GM23338 (cell line): ENCODE results near the gene SLC28A1. TPM values are rescaled to one million over a fixed set of nuclear protein-coding genes. Genes with fewer than 3 reads are reported as not detected.

Source experiments
- ATAC-seq: fragments of 200-7000 bp; cut with Tn5 transposase; 3 replicates; pipeline ENCODE4 v1.9.1; 2020
- DNase-seq: peaks from one replicate; pipeline ENCODE4 v3.0.0-alpha.2; 2015; ENCODE audit warnings: low spot score
- H2AFZ ChIP-seq: fragments of 200-600 bp; sonication (generic); 2 replicates; pipeline ENCODE4 v1.8.0; 2016; ENCODE audit warnings: antibody characterized with exemption, mild to moderate bottlenecking, moderate library complexity
- H3F3A ChIP-seq: fragments of 200-600 bp; sonication (generic); replicated peaks from 2 replicates; pipeline ENCODE4 v1.8.0; 2017; ENCODE audit warnings: antibody characterized with exemption, mixed run types, low read depth
- H3K27ac ChIP-seq: fragments of 200-600 bp; sonication (generic); 2 replicates; pipeline ENCODE4 v1.6.1; 2016; ENCODE audit warnings: low read depth
- H3K27me3 ChIP-seq: fragments of 200-600 bp; sonication (generic); 2 replicates; pipeline ENCODE4 v1.8.0; 2016; ENCODE audit warnings: mild to moderate bottlenecking, mixed run types, moderate library complexity; ENCODE audit not compliant: insufficient read depth
- H3K36me3 ChIP-seq: fragments of 200-600 bp; sonication (generic); 2 replicates; pipeline ENCODE4 v1.8.0; 2016; ENCODE audit warnings: mild to moderate bottlenecking; ENCODE audit not compliant: insufficient read depth
- H3K4me1 ChIP-seq: fragments of 200-600 bp; sonication (generic); 2 replicates; pipeline ENCODE4 v1.8.0; 2016; ENCODE audit warnings: mild to moderate bottlenecking, moderate library complexity; ENCODE audit not compliant: insufficient read depth
- H3K4me2 ChIP-seq: fragments of 200-600 bp; sonication (generic); 2 replicates; pipeline ENCODE4 v1.7.1; 2017; ENCODE audit warnings: mixed run types
- H3K4me3 ChIP-seq: fragments of 200-600 bp; sonication (generic); 2 replicates; pipeline ENCODE4 v1.6.1; 2016; ENCODE audit warnings: mixed run types
- H3K79me2 ChIP-seq: fragments of 200-600 bp; sonication (generic); replicated peaks from 2 replicates; pipeline ENCODE4 v1.8.0; 2017; ENCODE audit warnings: mild to moderate bottlenecking; ENCODE audit not compliant: insufficient read depth
- H3K9me2 ChIP-seq: fragments of 200-600 bp; sonication (generic); 2 replicates; pipeline ENCODE4 v1.8.0; 2017; ENCODE audit not compliant: insufficient read depth
- H4K20me1 ChIP-seq: fragments of 200-600 bp; sonication (generic); replicated peaks from 2 replicates; pipeline ENCODE4 v1.8.0; 2017; ENCODE audit warnings: mild to moderate bottlenecking; ENCODE audit not compliant: insufficient read depth
- H3K27ac Mint-ChIP-seq: 2 replicates; pipeline ENCODE4 v1.8.0; 2020; ENCODE audit warnings: inconsistent platforms, mild to moderate bottlenecking, moderate library complexity, mixed read lengths
- H3K27me3 Mint-ChIP-seq: 3 replicates; pipeline ENCODE4 v1.8.0; 2022; ENCODE audit warnings: low read depth, mild to moderate bottlenecking, moderate library complexity, mixed read lengths, inconsistent platforms; ENCODE audit not compliant: insufficient read depth, poor library complexity
- H3K36me3 Mint-ChIP-seq: 3 replicates; pipeline ENCODE4 v1.8.0; 2021; ENCODE audit warnings: low read depth, mild to moderate bottlenecking, inconsistent platforms, moderate library complexity, mixed read lengths
- H3K4me1 Mint-ChIP-seq: 3 replicates; pipeline ENCODE4 v1.8.0; 2020; ENCODE audit warnings: mild to moderate bottlenecking, inconsistent platforms, mixed read lengths
- H3K4me3 Mint-ChIP-seq: 3 replicates; pipeline ENCODE4 v1.8.0; 2021; ENCODE audit warnings: moderate library complexity, mild to moderate bottlenecking, inconsistent platforms, mixed read lengths
- H3K9me3 Mint-ChIP-seq: 3 replicates; pipeline ENCODE4 v1.8.0; 2020; ENCODE audit warnings: moderate library complexity, mild to moderate bottlenecking, inconsistent platforms, mixed read lengths
- CREB1 ChIP-seq: fragments of 250-450 bp; sonication (Bioruptor Pico); IDR thresholded peaks from 2 replicates; pipeline ENCODE4 v1.5.0; 2020; ENCODE audit warnings: low read depth, mild to moderate bottlenecking, moderate library complexity
- EZH2 ChIP-seq: fragments of 200-600 bp; sonication (generic); IDR thresholded peaks from one replicate; pipeline ENCODE4 v1.8.0; 2017; ENCODE audit warnings: antibody characterized with exemption, mild to moderate bottlenecking, low read depth; ENCODE audit not compliant: unreplicated experiment
- EZH2phosphoT487 ChIP-seq: fragments of 200-600 bp; sonication (generic); IDR thresholded peaks from one replicate; pipeline ENCODE4 v1.8.1; 2018; ENCODE audit warnings: antibody characterized with exemption; ENCODE audit not compliant: unreplicated experiment
- JUNB ChIP-seq: IDR thresholded peaks from one replicate; pipeline ENCODE4 v1.6.1; 2016; ENCODE audit warnings: antibody characterized with exemption; ENCODE audit not compliant: unreplicated experiment
- REST ChIP-seq: IDR thresholded peaks from one replicate; pipeline ENCODE4 v1.6.1; 2018; ENCODE audit warnings: antibody characterized with exemption; ENCODE audit not compliant: unreplicated experiment
- STAT1 ChIP-seq: IDR thresholded peaks from one replicate; pipeline ENCODE4 v1.6.1; 2016; ENCODE audit warnings: antibody characterized with exemption; ENCODE audit not compliant: unreplicated experiment
- ZNF114 ChIP-seq: fragments of 250-450 bp; sonication (Bioruptor Pico); IDR thresholded peaks from 2 replicates; pipeline ENCODE4 v1.5.0; 2020; ENCODE audit warnings: mild to moderate bottlenecking, moderate library complexity
- polyA plus RNA-seq: library from polyadenylated mRNA; unstranded; fragments of >200 nt; fragmentation: Nextera tagmentation; extraction: Ambion mirVana; gene quantifications from 2 replicates; pipeline ENCODE4 v1.2.1, GENCODE V29; 2016
- total RNA-seq: library from RNA; depleted of rRNA; stranded (reverse); fragments of >200 nt; shearing (Covaris generic); gene quantifications from 2 replicates; pipeline ENCODE4 v1.2.3, GENCODE V29; 2014
- TF ChIP-seq, protein P1 (sequence below): IDR thresholded peaks from 2 replicates; pipeline ENCODE4 v1.6.1; 2016; ENCODE audit warnings: antibody characterized with exemption
- TF ChIP-seq, protein P2 (sequence below): fragments of 250-450 bp; sonication (Bioruptor Pico); IDR thresholded peaks from 2 replicates; pipeline ENCODE4 v1.5.0; 2020; ENCODE audit warnings: mild to moderate bottlenecking, moderate library complexity

Gene SLC28A1
- total and polyA plus RNA-seq, 2 experiments from 2014 or later: not detected

DNA sequence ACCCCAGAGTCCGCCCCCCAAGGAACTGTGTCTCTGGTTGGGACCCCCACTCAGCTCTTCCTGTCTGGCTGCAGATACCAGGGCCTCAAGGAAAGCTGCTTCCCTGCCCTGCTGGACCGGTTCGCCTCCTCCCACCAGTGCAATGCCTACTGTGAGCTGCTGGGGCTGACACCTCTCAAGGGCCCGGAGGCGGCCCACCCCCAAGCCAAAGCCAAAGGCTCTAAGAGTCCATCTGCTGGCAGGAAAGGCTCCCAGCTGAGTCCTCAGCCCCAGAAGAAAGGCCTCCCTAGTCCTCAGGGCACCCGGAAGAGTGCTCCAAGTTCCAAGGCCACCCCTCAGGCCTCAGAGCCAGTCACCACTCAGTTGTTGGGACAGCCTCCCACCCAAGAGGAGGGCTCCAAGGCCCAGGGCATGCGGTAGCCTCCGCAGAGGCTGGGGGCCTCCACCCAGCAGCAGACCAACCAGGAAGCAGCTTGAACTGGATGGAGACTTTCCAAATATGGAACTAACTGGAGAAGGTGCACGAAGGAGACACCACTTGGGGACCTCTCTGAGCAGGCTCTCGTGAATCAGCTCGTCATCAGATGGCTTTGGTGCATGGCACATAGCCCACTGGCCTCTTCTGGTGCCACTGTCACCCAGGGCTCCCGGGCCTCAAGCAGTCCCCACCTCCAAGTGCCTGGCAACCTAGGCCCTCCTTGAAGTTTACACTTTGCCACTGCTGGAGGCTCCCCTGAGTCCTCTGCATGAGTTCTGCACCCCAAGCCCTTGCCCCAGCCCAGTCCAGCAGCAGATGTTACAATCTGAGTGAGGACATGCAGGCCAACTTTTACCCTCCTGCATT lies 16.2 kb upstream of the SLC28A1 start:
- Histone ChIP-seq H2AFZ (no peak overlapping the region), H3F3A (no peaks in the 10 kb centered on the region), H3K9me2 (no peaks in the 10 kb centered on the region), H3K4me2 (no peak overlapping the region), H3K36me3 (no peaks in the 10 kb centered on the region; the same call in 1 of the 2 replicates), H3K4me3 (no peak overlapping the region), H3K79me2 (no peaks in the 10 kb centered on the region), H4K20me1 (no peaks in the 10 kb centered on the region; the same call in 1 of the 2 replicates), H3K27me3 (no peaks in the 10 kb centered on the region), H3K4me1 (no peaks in the 10 kb centered on the region), H3K27ac (no peak overlapping the region)
- no peak overlapping the region for H3K4me3 Mint-ChIP-seq
- H3K9me3 Mint-ChIP-seq: no peaks in the 10 kb centered on the region
- TF ChIP-seq JUNB (no peak), EZH2 (no peak)
- no peaks in the 10 kb centered on the region; the same call in 1 of the 3 replicates for H3K36me3 Mint-ChIP-seq
- peaks cover 2% of the 10 kb centered on the region for H3K27me3 Mint-ChIP-seq
- no peaks in the 10 kb centered on the region; the same call in 2 of the 3 replicates for H3K4me1 Mint-ChIP-seq
- DNase-seq (no peak), ATAC-seq (no peak)
- H3K27ac Mint-ChIP-seq: no peak overlapping the region

- no peaks in the 10 kb centered on the region for H3K9me3 Mint-ChIP-seq
- H3K27me3 ChIP-seq: no peaks in the 10 kb centered on the region
- H3K79me2 ChIP-seq: no peaks in the 10 kb centered on the region
- DNase-seq (no peak), ATAC-seq (no peak)
- H3K4me2 ChIP-seq: no peak overlapping the region
- H3K4me1 Mint-ChIP-seq: no peaks in the 10 kb centered on the region; the same call in 2 of the 3 replicates
- H3K4me3 ChIP-seq: no peak overlapping the region
- H3K27me3 Mint-ChIP-seq: peaks cover 2% of the 10 kb centered on the region
- no peaks in the 10 kb centered on the region; the same call in 1 of the 2 replicates for H4K20me1 ChIP-seq
- H3F3A ChIP-seq: no peaks in the 10 kb centered on the region
- H3K4me1 ChIP-seq: no peaks in the 10 kb centered on the region
- no peaks in the 10 kb centered on the region; the same call in 1 of the 2 replicates for H3K36me3 ChIP-seq
- H3K4me3 Mint-ChIP-seq: no peak overlapping the region
- no peak overlapping the region for H3K27ac Mint-ChIP-seq
- no peaks in the 10 kb centered on the region; the same call in 2 of the 3 replicates for H3K36me3 Mint-ChIP-seq
- no peak overlapping the region for H3K27ac ChIP-seq
- H3K9me2 ChIP-seq: no peaks in the 10 kb centered on the region
- no peak overlapping the region for H2AFZ ChIP-seq
- TF ChIP-seq EZH2 (no peak), CREB1 (CRISPR knock-in tag) (no peak), ZNF114 (no peak), STAT1 (no peak), EZH2phosphoT487 (no peak), REST (no peak)
- TF ChIP-seq, protein P1, sequence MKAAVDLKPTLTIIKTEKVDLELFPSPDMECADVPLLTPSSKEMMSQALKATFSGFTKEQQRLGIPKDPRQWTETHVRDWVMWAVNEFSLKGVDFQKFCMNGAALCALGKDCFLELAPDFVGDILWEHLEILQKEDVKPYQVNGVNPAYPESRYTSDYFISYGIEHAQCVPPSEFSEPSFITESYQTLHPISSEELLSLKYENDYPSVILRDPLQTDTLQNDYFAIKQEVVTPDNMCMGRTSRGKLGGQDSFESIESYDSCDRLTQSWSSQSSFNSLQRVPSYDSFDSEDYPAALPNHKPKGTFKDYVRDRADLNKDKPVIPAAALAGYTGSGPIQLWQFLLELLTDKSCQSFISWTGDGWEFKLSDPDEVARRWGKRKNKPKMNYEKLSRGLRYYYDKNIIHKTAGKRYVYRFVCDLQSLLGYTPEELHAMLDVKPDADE: no peak
- TF ChIP-seq, protein P2, sequence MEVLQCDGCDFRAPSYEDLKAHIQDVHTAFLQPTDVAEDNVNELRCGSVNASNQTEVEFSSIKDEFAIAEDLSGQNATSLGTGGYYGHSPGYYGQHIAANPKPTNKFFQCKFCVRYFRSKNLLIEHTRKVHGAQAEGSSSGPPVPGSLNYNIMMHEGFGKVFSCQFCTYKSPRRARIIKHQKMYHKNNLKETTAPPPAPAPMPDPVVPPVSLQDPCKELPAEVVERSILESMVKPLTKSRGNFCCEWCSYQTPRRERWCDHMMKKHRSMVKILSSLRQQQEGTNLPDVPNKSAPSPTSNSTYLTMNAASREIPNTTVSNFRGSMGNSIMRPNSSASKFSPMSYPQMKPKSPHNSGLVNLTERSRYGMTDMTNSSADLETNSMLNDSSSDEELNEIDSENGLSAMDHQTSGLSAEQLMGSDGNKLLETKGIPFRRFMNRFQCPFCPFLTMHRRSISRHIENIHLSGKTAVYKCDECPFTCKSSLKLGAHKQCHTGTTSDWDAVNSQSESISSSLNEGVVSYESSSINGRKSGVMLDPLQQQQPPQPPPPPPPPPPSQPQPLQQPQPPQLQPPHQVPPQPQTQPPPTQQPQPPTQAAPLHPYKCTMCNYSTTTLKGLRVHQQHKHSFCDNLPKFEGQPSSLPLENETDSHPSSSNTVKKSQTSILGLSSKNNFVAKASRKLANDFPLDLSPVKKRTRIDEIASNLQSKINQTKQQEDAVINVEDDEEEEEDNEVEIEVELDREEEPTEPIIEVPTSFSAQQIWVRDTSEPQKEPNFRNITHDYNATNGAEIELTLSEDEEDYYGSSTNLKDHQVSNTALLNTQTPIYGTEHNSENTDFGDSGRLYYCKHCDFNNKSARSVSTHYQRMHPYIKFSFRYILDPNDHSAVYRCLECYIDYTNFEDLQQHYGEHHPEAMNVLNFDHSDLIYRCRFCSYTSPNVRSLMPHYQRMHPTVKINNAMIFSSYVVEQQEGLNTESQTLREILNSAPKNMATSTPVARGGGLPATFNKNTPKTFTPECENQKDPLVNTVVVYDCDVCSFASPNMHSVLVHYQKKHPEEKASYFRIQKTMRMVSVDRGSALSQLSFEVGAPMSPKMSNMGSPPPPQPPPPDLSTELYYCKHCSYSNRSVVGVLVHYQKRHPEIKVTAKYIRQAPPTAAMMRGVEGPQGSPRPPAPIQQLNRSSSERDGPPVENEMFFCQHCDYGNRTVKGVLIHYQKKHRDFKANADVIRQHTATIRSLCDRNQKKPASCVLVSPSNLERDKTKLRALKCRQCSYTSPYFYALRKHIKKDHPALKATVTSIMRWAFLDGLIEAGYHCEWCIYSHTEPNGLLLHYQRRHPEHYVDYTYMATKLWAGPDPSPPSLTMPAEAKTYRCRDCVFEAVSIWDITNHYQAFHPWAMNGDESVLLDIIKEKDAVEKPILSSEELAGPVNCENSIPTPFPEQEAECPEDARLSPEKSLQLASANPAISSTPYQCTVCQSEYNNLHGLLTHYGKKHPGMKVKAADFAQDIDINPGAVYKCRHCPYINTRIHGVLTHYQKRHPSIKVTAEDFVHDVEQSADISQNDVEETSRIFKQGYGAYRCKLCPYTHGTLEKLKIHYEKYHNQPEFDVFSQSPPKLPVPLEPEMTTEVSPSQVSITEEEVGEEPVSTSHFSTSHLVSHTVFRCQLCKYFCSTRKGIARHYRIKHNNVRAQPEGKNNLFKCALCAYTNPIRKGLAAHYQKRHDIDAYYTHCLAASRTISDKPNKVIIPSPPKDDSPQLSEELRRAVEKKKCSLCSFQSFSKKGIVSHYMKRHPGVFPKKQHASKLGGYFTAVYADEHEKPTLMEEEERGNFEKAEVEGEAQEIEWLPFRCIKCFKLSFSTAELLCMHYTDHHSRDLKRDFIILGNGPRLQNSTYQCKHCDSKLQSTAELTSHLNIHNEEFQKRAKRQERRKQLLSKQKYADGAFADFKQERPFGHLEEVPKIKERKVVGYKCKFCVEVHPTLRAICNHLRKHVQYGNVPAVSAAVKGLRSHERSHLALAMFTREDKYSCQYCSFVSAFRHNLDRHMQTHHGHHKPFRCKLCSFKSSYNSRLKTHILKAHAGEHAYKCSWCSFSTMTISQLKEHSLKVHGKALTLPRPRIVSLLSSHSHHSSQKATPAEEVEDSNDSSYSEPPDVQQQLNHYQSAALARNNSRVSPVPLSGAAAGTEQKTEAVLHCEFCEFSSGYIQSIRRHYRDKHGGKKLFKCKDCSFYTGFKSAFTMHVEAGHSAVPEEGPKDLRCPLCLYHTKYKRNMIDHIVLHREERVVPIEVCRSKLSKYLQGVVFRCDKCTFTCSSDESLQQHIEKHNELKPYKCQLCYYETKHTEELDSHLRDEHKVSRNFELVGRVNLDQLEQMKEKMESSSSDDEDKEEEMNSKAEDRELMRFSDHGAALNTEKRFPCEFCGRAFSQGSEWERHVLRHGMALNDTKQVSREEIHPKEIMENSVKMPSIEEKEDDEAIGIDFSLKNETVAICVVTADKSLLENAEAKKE (CRISPR knock-in tag): no peak
These were observed 15.0 kb upstream of the SLC28A1 start for GRCh38 chr15:84869510-84869909.
